Ammon's horn (tissue), 1 donor: Measurements from ENCODE around the gene GID4.
"Not testable (repeated sequence)": the region's sequence is repeated elsewhere in the genome, so short reads cannot be mapped to it uniquely, and the experiment has no call there.

Experiments used
- DNase-seq: peaks from one replicate; pipeline ENCODE4 v3.0.0-alpha.2; 2016; ENCODE audit warnings: low spot score

Gene GID4

DNA sequence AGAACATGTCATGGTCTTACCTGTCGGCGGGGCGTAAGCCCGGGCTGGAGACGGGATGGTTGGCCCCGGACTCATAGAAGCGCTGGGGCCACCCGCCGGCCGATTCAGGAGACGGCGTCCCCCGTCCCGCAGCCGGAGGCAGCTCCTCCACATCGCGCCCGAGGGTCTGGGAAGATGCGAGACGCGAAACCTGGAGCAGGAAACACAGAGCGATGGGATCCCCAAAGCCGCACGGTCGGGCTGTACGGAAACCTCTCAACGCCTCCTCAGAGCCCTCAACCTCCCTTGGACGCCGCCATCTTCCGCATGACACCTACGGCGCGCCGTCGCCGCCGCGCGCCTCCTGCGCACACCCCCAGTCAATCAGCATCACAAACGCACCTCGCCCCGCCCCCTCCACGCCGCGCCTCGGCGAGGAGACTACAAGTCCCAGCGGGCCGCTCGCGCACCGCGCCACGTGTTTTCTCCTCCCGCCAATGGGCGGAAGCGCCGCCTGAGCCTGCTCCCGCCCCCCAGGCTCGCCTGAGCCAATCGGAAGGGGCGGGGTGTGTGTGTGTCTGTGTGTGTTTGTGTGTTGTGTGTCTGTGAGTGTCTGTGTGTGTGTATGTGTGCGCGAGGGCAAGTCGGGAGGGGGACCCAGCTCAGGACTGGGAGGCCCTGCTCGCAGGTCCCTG is at the start of gene GID4, which contains the start of gene ATPAF2:
GID4 (plus strand) TSS at position 548 of the 674 bp plus-strand sequence; CDS start at position 605, 57 bp downstream.
ATPAF2 (minus strand) TSS at position 308 of the 674 bp plus-strand sequence; CDS start at position 153, 155 bp downstream.
- DNase-seq: peak; percentile 99

GRCh38 chr17:17989618-17990017 is 49.6 kb upstream of the GID4 start:
- DNase-seq: no peak

DNA sequence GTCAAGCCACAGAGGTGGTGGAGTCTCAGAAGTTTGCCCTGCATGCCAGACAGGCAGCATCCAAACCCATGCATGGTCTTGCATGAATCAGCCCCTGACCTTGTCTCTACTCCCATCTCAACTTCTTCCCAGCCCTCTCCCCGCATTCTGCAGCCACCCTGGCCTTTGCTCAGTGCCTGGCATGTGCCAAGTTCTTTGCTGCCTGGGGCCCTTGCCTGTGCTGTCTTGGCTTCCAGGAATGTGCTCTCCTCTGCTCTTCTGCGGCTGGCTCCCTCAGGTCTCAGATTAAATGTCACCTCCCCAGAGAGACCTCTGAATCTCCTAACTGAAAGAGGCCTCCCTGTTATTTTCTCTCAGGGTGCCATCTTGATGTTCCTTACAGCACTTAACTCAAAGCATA is 48.9 kb upstream of the GID4 start:
- no peak for DNase-seq

DNA sequence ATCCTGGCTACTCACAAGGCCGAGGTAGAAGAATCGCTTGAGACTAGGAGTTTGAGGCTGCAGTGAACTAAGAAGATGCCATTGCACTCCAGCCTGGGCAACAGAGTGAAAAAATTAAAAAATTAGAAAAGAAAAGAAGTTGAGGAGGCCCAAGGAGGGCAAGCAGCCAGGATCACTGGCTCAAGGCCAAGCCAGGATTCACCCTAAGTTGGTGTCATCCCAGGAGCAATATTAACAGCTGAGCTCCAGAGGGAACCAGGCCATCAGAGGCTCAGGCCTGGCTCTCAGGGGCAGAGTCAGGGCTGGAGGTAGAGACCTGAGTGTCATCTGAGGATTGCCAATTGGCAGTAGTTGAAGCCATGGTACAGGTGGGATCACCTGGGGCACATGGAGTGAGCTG is 45.8 kb upstream of the GID4 start:
- no peak for DNase-seq

GRCh38 chr17:17993852-17994251 is 45.4 kb upstream of the GID4 start:
- no peak for DNase-seq

DNA sequence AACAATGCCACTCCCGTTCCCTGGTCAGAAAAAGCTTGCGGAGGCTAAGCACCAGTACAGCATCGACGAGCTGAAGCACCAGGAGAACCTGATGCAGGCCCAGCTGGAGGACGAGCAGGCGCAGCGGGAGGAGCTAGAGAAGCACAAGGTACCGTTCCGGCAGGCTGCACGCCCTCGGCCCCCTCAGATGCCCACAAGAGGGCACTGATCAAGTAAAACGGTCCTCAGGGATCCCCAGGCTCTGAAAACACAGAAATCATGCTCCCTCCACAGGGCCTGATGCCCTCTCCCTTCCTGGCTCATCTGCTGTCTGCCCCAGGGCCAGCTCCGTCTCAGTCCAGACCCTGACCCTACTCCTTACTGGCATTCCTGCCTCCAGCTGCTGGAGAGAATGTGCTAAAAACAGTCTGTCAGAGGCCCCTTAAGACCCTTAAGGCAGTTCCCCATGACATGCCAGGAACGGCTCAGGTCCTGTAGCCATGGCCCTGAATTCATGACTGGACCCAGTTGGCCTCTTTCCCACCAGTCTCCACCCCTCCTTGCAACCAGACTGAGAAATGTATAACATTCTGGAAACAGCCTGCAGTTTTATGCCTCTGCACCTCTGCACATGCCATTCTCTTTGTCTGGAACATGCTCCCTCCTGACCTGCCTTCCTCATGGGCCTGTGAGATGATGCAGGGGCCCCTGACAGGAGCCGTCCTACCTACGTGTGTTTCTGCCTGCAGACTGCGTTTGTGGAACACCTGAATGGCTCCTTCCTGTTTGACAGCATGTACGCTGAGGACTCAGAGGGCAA is 44.7 kb upstream of the GID4 start:
- peak; percentile 33 for DNase-seq

GRCh38 chr17:17995887-17996286 is 43.3 kb upstream of the GID4 start:
- DNase-seq: not testable (repeated sequence)

- no peak for DNase-seq
These were observed 40.3 kb upstream of the GID4 start for GRCh38 chr17:17998934-17999333.

DNA sequence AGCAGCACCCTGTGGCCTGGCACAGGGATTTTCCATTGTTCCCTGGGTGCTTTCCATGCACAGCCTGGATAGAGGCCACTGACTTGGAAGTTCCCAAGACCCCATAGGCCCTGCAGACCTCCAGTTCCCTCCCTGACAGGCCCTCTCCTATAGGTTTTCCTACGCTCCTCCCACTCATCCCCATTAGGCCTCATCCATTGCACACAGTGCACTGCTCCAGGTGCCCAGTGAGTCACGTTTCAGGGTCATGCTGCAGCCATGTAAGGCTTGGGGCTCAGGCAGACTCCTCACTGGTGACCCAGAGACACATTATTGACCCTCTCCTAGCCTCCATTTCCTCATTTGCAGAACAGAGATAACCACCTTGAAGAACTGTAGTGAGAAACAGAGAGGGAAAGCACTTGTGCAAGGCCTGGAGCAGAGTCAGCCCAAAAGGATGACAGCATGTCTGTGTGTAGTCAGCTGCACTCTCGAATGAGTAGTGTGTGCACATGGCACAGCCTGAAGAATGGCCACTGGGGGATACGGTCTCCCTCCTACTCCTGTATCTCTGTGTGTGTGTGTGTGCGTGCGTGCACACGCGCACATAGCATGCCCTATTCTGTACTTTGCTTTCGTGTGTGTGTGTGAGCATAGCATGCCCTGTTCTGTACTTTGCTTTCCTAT is 39.7 kb upstream of the GID4 start:
- DNase-seq: no peak

GRCh38 chr17:18000030-18000408 is 39.2 kb upstream of the GID4 start:
- no peak for DNase-seq

- DNase-seq: no peak
These were observed 37.0 kb upstream of the GID4 start for GRCh38 chr17:18002171-18002570.

DNA sequence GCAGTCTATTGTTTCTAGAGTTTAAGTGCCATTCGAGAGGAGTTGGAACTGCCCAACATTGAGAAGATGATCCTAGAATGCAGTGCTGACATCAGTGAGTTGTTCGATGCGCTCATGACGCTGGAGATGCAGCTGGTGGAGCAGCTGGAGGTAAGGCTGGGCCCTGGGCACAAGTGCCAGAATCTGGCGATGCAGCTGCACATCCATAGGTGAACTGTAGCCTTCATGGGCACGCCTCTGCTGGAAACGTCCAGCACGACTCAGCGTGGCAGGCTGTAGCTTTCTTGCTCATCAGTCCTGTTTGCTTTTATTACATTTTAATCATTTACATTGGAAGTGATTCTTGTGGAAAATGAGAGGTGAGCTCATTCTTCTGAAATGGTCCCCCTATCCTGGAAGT is 34.9 kb upstream of the GID4 start:
- no peak for DNase-seq

DNA sequence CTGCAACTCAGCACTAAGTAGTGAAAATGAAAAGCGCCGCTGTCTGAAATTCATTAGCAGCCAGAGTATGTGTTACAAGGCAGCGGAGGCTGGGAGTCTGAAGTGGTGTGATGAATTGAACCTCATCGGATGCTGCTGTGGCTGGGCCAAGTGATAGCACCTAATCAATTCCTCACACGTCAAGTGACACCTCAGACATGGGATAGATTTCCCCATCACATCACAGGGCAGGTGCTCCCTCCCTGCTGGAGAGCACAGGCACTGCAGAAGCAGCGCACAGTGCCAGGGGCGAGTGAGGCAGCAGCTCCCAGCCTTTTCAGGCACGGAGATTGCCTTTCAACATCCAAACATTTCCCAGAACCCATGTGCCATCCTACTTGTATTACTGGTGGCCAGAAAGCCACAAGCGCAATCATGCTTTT is 34.3 kb upstream of the GID4 start:
- no peak for DNase-seq

GRCh38 chr17:18005496-18005895 is 33.7 kb upstream of the GID4 start:
- no peak for DNase-seq

- no peak for DNase-seq
These were observed 32.5 kb upstream of the GID4 start for GRCh38 chr17:18006495-18007239.

- no peak for DNase-seq
These were observed 30.5 kb upstream of the GID4 start for GRCh38 chr17:18008496-18009268.

- no peak for DNase-seq
These were observed 29.4 kb upstream of the GID4 start for GRCh38 chr17:18009609-18010420.

GRCh38 chr17:18011286-18011685 is 27.9 kb upstream of the GID4 start:
- DNase-seq: no peak

- DNase-seq: no peak
These were observed 25.2 kb upstream of the GID4 start for GRCh38 chr17:18014006-18014405.

GRCh38 chr17:18015593-18015992 is 23.6 kb upstream of the GID4 start:
- DNase-seq: no peak
